H1 (cell line): ENCODE data around the gene UNC13D. TPM values are rescaled to one million over a fixed set of nuclear protein-coding genes. Genes with fewer than 3 reads are reported as not detected.

Experiments used
- BACH1 ChIP-seq: IDR thresholded peaks from 2 replicates; pipeline ENCODE4 v1.6.1; 2012; ENCODE audit warnings: low read length, improper control_type of control experiment
- CEBPB ChIP-seq: IDR thresholded peaks from 2 replicates; pipeline ENCODE4 v1.6.1; 2012; ENCODE audit warnings: low read depth, low read length
- EP300 ChIP-seq, 2 experiments: IDR thresholded peaks; 1 replicate in 1 of 2; 2 replicates in 1 of 2; pipeline ENCODE4 v1.6.1; 2011 to 2012; ENCODE audit warnings: low read depth in 2 of 2, low read length in 2 of 2, mild to moderate bottlenecking in 2 of 2, borderline replicate concordance in 1 of 2, inconsistent platforms in 1 of 2, moderate library complexity in 1 of 2
- HDAC2 ChIP-seq, 2 experiments: fragments of 300-600 bp in 1 of 2; sonication (generic) in 1 of 2; IDR thresholded peaks; 2 replicates each; pipeline ENCODE4 v1.6.1; 2011 to 2012; ENCODE audit warnings: low read depth in 2 of 2, low read length in 2 of 2, mild to moderate bottlenecking in 2 of 2, moderate library complexity in 2 of 2, borderline replicate concordance in 1 of 2, inconsistent platforms in 1 of 2
- KDM4A ChIP-seq: IDR thresholded peaks from one replicate; pipeline ENCODE4 v1.7.1; 2012; ENCODE audit warnings: low read depth, mild to moderate bottlenecking, moderate library complexity, low read length, inconsistent platforms; ENCODE audit not compliant: severe bottlenecking
- POLR2A ChIP-seq, 2 experiments: IDR thresholded peaks; 1 replicate in 1 of 2; 2 replicates in 1 of 2; pipeline ENCODE4 v1.6.1; 2011; ENCODE audit warnings: low read depth in 2 of 2, low read length in 2 of 2, mild to moderate bottlenecking in 2 of 2; ENCODE audit errors: control extremely low read depth in 1 of 2
- polyA plus RNA-seq, 7 experiments: library from polyadenylated mRNA; depleted of rRNA in 3 of 7; stranded (reverse) in 5 of 7; unstranded in 2 of 7; fragments of >200 nt in 5 of 7; fragments of 200-250 nt in 2 of 7; gene quantifications; 1 replicate in 5 of 7; 2 replicates in 1 of 7; 4 replicates in 1 of 7; pipeline versions ENCODE4 v1.2.1 to v1.2.3, GENCODE V29; 2011 to 2013; ENCODE audit warnings: missing spikeins in 2 of 7, mixed read lengths in 2 of 7
- total RNA-seq: library from RNA; stranded (reverse); fragmentation: NEBNext Ultra II Directional; extraction: Animal tissue kit (Norgen Biotek cat#: 25700); gene quantifications from 2 replicates; pipeline ENCODE4 v1.2.1, GENCODE V29; 2021
- TF ChIP-seq, protein P1 (sequence below): fragments of 300-600 bp; sonication (generic); IDR thresholded peaks from 2 replicates; pipeline ENCODE4 v1.7.1; 2012; ENCODE audit warnings: low read length, moderate library complexity, mild to moderate bottlenecking, inconsistent platforms; ENCODE audit not compliant: insufficient replicate concordance
- TF ChIP-seq, protein P2 (sequence below): IDR thresholded peaks from 2 replicates; pipeline ENCODE4 v1.6.1; 2011; ENCODE audit warnings: low read length, improper control_type of control experiment

UNC13D gene
- total and polyA plus RNA-seq, 2 of the 8 experiments (the other 6 are each of a cell fraction or from before 2014, with no cell fraction given), result 3.6 to 8.4 TPM

DNA sequence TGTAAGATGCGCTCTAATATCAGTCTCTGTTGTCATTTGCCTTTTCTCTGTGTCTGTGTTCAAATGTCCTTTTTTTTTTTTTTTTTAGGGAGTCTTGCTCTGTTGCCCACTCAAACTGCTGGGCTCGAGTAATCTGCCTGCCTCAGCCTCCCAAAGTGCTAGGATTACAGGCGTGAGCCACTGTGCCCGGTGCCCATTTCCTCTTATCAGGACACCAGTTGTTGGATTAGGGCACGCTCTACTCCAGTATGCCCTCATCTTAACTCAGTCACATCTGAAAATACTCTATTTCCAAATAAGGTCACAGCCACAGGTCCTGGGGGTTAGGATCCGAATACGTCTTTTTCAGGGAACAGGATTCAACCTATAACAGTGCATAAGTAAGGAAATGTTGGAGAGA lies 36.1 kb upstream of the UNC13D start (continued):
- TF ChIP-seq, protein P1, sequence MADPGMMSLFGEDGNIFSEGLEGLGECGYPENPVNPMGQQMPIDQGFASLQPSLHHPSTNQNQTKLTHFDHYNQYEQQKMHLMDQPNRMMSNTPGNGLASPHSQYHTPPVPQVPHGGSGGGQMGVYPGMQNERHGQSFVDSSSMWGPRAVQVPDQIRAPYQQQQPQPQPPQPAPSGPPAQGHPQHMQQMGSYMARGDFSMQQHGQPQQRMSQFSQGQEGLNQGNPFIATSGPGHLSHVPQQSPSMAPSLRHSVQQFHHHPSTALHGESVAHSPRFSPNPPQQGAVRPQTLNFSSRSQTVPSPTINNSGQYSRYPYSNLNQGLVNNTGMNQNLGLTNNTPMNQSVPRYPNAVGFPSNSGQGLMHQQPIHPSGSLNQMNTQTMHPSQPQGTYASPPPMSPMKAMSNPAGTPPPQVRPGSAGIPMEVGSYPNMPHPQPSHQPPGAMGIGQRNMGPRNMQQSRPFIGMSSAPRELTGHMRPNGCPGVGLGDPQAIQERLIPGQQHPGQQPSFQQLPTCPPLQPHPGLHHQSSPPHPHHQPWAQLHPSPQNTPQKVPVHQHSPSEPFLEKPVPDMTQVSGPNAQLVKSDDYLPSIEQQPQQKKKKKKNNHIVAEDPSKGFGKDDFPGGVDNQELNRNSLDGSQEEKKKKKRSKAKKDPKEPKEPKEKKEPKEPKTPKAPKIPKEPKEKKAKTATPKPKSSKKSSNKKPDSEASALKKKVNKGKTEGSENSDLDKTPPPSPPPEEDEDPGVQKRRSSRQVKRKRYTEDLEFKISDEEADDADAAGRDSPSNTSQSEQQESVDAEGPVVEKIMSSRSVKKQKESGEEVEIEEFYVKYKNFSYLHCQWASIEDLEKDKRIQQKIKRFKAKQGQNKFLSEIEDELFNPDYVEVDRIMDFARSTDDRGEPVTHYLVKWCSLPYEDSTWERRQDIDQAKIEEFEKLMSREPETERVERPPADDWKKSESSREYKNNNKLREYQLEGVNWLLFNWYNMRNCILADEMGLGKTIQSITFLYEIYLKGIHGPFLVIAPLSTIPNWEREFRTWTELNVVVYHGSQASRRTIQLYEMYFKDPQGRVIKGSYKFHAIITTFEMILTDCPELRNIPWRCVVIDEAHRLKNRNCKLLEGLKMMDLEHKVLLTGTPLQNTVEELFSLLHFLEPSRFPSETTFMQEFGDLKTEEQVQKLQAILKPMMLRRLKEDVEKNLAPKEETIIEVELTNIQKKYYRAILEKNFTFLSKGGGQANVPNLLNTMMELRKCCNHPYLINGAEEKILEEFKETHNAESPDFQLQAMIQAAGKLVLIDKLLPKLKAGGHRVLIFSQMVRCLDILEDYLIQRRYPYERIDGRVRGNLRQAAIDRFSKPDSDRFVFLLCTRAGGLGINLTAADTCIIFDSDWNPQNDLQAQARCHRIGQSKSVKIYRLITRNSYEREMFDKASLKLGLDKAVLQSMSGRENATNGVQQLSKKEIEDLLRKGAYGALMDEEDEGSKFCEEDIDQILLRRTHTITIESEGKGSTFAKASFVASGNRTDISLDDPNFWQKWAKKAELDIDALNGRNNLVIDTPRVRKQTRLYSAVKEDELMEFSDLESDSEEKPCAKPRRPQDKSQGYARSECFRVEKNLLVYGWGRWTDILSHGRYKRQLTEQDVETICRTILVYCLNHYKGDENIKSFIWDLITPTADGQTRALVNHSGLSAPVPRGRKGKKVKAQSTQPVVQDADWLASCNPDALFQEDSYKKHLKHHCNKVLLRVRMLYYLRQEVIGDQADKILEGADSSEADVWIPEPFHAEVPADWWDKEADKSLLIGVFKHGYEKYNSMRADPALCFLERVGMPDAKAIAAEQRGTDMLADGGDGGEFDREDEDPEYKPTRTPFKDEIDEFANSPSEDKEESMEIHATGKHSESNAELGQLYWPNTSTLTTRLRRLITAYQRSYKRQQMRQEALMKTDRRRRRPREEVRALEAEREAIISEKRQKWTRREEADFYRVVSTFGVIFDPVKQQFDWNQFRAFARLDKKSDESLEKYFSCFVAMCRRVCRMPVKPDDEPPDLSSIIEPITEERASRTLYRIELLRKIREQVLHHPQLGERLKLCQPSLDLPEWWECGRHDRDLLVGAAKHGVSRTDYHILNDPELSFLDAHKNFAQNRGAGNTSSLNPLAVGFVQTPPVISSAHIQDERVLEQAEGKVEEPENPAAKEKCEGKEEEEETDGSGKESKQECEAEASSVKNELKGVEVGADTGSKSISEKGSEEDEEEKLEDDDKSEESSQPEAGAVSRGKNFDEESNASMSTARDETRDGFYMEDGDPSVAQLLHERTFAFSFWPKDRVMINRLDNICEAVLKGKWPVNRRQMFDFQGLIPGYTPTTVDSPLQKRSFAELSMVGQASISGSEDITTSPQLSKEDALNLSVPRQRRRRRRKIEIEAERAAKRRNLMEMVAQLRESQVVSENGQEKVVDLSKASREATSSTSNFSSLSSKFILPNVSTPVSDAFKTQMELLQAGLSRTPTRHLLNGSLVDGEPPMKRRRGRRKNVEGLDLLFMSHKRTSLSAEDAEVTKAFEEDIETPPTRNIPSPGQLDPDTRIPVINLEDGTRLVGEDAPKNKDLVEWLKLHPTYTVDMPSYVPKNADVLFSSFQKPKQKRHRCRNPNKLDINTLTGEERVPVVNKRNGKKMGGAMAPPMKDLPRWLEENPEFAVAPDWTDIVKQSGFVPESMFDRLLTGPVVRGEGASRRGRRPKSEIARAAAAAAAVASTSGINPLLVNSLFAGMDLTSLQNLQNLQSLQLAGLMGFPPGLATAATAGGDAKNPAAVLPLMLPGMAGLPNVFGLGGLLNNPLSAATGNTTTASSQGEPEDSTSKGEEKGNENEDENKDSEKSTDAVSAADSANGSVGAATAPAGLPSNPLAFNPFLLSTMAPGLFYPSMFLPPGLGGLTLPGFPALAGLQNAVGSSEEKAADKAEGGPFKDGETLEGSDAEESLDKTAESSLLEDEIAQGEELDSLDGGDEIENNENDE, result no peak
- TF ChIP-seq POLR2A (IDR thresholded peaks at IDR 0.05; ENCODE audit: control extremely low read depth in 1 of 2, low read depth in 2 of 2, low read length in 2 of 2) (no peak), CEBPB (no peak), BACH1 (no peak), EP300 (IDR thresholded peaks at IDR 0.05; ENCODE audit: borderline replicate concordance in 1 of 2, low read depth in 2 of 2, low read length in 2 of 2) (no peak), HDAC2 (IDR thresholded peaks at IDR 0.05; ENCODE audit: borderline replicate concordance in 1 of 2, low read depth in 2 of 2, low read length in 2 of 2) (no peak), KDM4A (no peak)
- TF ChIP-seq, protein P2, sequence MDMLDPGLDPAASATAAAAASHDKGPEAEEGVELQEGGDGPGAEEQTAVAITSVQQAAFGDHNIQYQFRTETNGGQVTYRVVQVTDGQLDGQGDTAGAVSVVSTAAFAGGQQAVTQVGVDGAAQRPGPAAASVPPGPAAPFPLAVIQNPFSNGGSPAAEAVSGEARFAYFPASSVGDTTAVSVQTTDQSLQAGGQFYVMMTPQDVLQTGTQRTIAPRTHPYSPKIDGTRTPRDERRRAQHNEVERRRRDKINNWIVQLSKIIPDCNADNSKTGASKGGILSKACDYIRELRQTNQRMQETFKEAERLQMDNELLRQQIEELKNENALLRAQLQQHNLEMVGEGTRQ, result no peak
